Measurements from ENCODE around the gene PUDP. TPM values are rescaled to one million over a fixed set of nuclear protein-coding genes. Genes with fewer than 3 reads are reported as not detected.
"Not testable (repeated sequence)": the region's sequence is repeated elsewhere in the genome, so short reads cannot be mapped to it uniquely, and the experiment has no call there.

Gene PUDP
- total and polyA plus RNA-seq, 7 experiments from 2014 or later, result 6.2 to 16.5 (median 10.5) TPM

DNA sequence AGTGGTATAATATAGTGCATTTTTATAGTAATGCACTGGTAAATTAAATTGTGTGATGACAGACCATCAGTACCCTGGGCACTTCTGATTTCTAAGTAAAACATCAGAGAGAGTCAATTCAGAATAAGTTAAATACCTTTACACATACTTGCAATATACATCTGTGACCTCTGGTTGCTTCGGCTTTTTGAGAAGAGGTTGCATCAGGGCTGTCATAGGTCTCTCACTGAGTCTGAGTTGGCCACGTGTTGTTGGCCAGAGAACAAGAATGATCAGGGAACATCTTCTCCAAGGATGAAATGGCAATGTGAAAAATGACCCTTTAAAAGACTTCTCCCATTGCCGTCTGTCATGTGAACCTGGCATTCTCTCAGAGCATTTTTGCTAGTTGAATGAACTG is 36.9 kb upstream of the PUDP start:
- H3K27me3 ChIP-seq (ENCODE audit: control insufficient read depth in 2 of 2, insufficient read depth in 2 of 2, low read length in 2 of 2), result no peaks in the 10 kb centered on the region
- H3K4me1 Mint-ChIP-seq, result no peaks in the 10 kb centered on the region
- no peak overlapping the region for H3K4me3 ChIP-seq (ENCODE audit: low read length)
- H3K36me3 ChIP-seq (ENCODE audit: control insufficient read depth in 2 of 3, insufficient read depth in 3 of 3, low read length in 3 of 3), result no peaks in the 10 kb centered on the region
- ChIA-PET CTCF (no interaction called here), POLR2A (no interaction called here)
- DNase-seq (no peak), ATAC-seq (no peak)
- no peaks in the 10 kb centered on the region for H3K9me3 ChIP-seq (ENCODE audit: control insufficient read depth in 2 of 3, low read length in 3 of 3)
- H3K4me3 Mint-ChIP-seq, result no peak overlapping the region
- H3K4me1 ChIP-seq (ENCODE audit: control insufficient read depth in 2 of 2, insufficient read depth in 2 of 2, low read length in 2 of 2), result no peaks in the 10 kb centered on the region
- H3K27ac Mint-ChIP-seq, result no peak overlapping the region
- intact Hi-C loops (cut with micrococcal nuclease), result no loop called here
- H3K27me3 Mint-ChIP-seq, result no peaks in the 10 kb centered on the region
- no peak overlapping the region for H3K27ac ChIP-seq (ENCODE audit: low read depth, low read length)
- peaks cover 0 to 4% (median 0%) of the 10 kb centered on the region in 11 donors for H3K9me3 Mint-ChIP-seq
- peaks cover 0 to 8% (median 0%) of the 10 kb centered on the region in 5 donors for H3K36me3 Mint-ChIP-seq

- no peak for DNase-seq
- no peak overlapping the region for H3K4me3 Mint-ChIP-seq
- Histone ChIP-seq H3K4me3 (ENCODE audit: low read length) (no peak overlapping the region), H3K27ac (ENCODE audit: low read depth, low read length) (no peak overlapping the region), H3K4me1 (ENCODE audit: control insufficient read depth in 2 of 2, insufficient read depth in 2 of 2, low read length in 2 of 2) (no peaks in the 10 kb centered on the region), H3K36me3 (ENCODE audit: control insufficient read depth in 2 of 3, insufficient read depth in 3 of 3, low read length in 3 of 3) (no peaks in the 10 kb centered on the region), H3K9me3 (ENCODE audit: control insufficient read depth in 2 of 3, low read length in 3 of 3) (no peaks in the 10 kb centered on the region), H3K27me3 (ENCODE audit: control insufficient read depth in 2 of 2, insufficient read depth in 2 of 2, low read length in 2 of 2) (no peaks in the 10 kb centered on the region)
- no peaks in the 10 kb centered on the region for H3K27me3 Mint-ChIP-seq
- ChIA-PET CTCF (no interaction called here), POLR2A (no interaction called here)
- H3K36me3 Mint-ChIP-seq, result peaks cover 0 to 8% (median 0%) of the 10 kb centered on the region in 5 donors
- peaks cover 0 to 4% (median 0%) of the 10 kb centered on the region in 11 donors for H3K9me3 Mint-ChIP-seq
- ATAC-seq, result no peak
- H3K4me1 Mint-ChIP-seq, result no peaks in the 10 kb centered on the region
- H3K27ac Mint-ChIP-seq, result no peak overlapping the region
- intact Hi-C loops (cut with micrococcal nuclease), result no loop called here
These were observed 31.5 kb upstream of the PUDP start for GRCh38 chrX:7179446-7179845.

- intact Hi-C loops (cut with micrococcal nuclease); CTCF ChIA-PET; H3K27me3 Mint-ChIP-seq; H3K9me3 ChIP-seq (ENCODE audit: control insufficient read depth in 2 of 3, low read length in 3 of 3); H3K4me1 ChIP-seq (ENCODE audit: control insufficient read depth in 2 of 2, insufficient read depth in 2 of 2, low read length in 2 of 2); H3K36me3 ChIP-seq (ENCODE audit: control insufficient read depth in 2 of 3, insufficient read depth in 3 of 3, low read length in 3 of 3); POLR2A ChIA-PET; H3K27ac Mint-ChIP-seq; H3K4me3 ChIP-seq (ENCODE audit: low read length); H3K4me3 Mint-ChIP-seq; H3K36me3 Mint-ChIP-seq; H3K9me3 Mint-ChIP-seq; H3K27ac ChIP-seq (ENCODE audit: low read depth, low read length); DNase-seq; H3K27me3 ChIP-seq (ENCODE audit: control insufficient read depth in 2 of 2, insufficient read depth in 2 of 2, low read length in 2 of 2); ATAC-seq; H3K4me1 Mint-ChIP-seq: not testable (repeated sequence)
These were observed 30.9 kb upstream of the PUDP start for GRCh38 chrX:7178859-7179258.

- Mint-ChIP-seq H3K4me3 (no peak overlapping the region), H3K27me3 (no peaks in the 10 kb centered on the region), H3K27ac (no peak overlapping the region), H3K4me1 (no peaks in the 10 kb centered on the region), H3K36me3 (peaks cover 0 to 3% (median 0%) of the 10 kb centered on the region in 5 donors), H3K9me3 (peaks cover 0 to 2% (median 0%) of the 10 kb centered on the region in 11 donors)
- DNase-seq (peak in 4 of 9 donors; percentile 16 to 29 (median 21)), ATAC-seq (peak; percentile 32)
- Histone ChIP-seq H3K4me3 (ENCODE audit: low read length) (no peak overlapping the region), H3K9me3 (ENCODE audit: control insufficient read depth in 2 of 3, low read length in 3 of 3) (no peaks in the 10 kb centered on the region), H3K27ac (ENCODE audit: low read depth, low read length) (no peak overlapping the region), H3K4me1 (ENCODE audit: control insufficient read depth in 2 of 2, insufficient read depth in 2 of 2, low read length in 2 of 2) (no peaks in the 10 kb centered on the region), H3K36me3 (ENCODE audit: control insufficient read depth in 2 of 3, insufficient read depth in 3 of 3, low read length in 3 of 3) (no peaks in the 10 kb centered on the region), H3K27me3 (ENCODE audit: control insufficient read depth in 2 of 2, insufficient read depth in 2 of 2, low read length in 2 of 2) (no peaks in the 10 kb centered on the region)
- intact Hi-C loops (cut with micrococcal nuclease), result loop anchor here (1.0 to 5.0 kb wide), 3 partner anchors 39 to 1149 kb away; no protein-coding TSS in a partner anchor
- ChIA-PET POLR2A (no interaction called here), CTCF (interaction anchor here (0.6 to 1.2 kb wide), 3 partner anchors 97 to 1362 kb away, joined by 3 to 4 read pairs (median 3); no protein-coding TSS in a partner anchor)
These were observed 22.9 kb upstream of the PUDP start for GRCh38 chrX:7170898-7171297.

DNA sequence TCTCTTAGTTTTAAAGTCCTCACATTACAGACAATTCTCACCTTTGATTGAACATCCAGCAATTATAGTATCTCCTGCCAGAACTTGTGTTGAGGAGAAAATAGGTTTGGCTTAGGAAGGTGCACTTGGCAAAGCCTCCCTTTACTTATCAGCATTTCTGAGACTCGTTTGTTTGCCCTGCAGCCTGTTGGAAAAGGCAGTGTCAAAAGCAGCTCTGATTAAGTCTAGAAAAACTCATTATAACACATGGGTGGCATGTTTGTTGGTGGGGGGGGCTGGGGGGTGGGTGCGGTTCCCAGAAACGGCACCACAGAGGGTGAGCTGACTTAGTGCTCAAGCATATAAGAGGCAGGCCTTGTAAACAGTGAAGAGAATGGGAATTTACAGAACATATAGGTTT is 21.7 kb upstream of the PUDP start:
- intact Hi-C loops (cut with micrococcal nuclease), result loop anchor here in 1 of 2 donors (5.0 kb wide), 1 partner anchor 1147 kb away; no protein-coding TSS in a partner anchor
- Mint-ChIP-seq H3K4me1 (no peaks in the 10 kb centered on the region), H3K27ac (no peak overlapping the region), H3K36me3 (peaks cover 0 to 3% (median 0%) of the 10 kb centered on the region in 5 donors), H3K4me3 (no peak overlapping the region), H3K27me3 (no peaks in the 10 kb centered on the region), H3K9me3 (peaks cover 0 to 2% (median 0%) of the 10 kb centered on the region in 11 donors)
- Histone ChIP-seq H3K4me3 (ENCODE audit: low read length) (no peak overlapping the region), H3K9me3 (ENCODE audit: control insufficient read depth in 2 of 3, low read length in 3 of 3) (no peaks in the 10 kb centered on the region), H3K4me1 (ENCODE audit: control insufficient read depth in 2 of 2, insufficient read depth in 2 of 2, low read length in 2 of 2) (no peaks in the 10 kb centered on the region), H3K27me3 (ENCODE audit: control insufficient read depth in 2 of 2, insufficient read depth in 2 of 2, low read length in 2 of 2) (no peaks in the 10 kb centered on the region), H3K27ac (ENCODE audit: low read depth, low read length) (no peak overlapping the region), H3K36me3 (ENCODE audit: control insufficient read depth in 2 of 3, insufficient read depth in 3 of 3, low read length in 3 of 3) (no peaks in the 10 kb centered on the region)
- DNase-seq (no peak), ATAC-seq (no peak)
- POLR2A ChIA-PET, result no interaction called here
- CTCF ChIA-PET, result no interaction called here

GRCh38 chrX:7168371-7168770 is 20.4 kb upstream of the PUDP start:
- Mint-ChIP-seq H3K9me3 (peaks cover 0 to 2% (median 0%) of the 10 kb centered on the region in 11 donors), H3K27me3 (no peaks in the 10 kb centered on the region), H3K4me3 (no peak overlapping the region), H3K36me3 (no peaks in the 10 kb centered on the region), H3K27ac (no peak overlapping the region), H3K4me1 (no peaks in the 10 kb centered on the region)
- ChIA-PET CTCF (no interaction called here), POLR2A (no interaction called here)
- DNase-seq, result no peak
- no peaks in the 10 kb centered on the region for H3K27me3 ChIP-seq (ENCODE audit: control insufficient read depth in 2 of 2, insufficient read depth in 2 of 2, low read length in 2 of 2)
- no peak overlapping the region for H3K27ac ChIP-seq (ENCODE audit: low read depth, low read length)
- H3K4me1 ChIP-seq (ENCODE audit: control insufficient read depth in 2 of 2, insufficient read depth in 2 of 2, low read length in 2 of 2), result no peaks in the 10 kb centered on the region
- intact Hi-C loops (cut with micrococcal nuclease), result no loop called here
- ATAC-seq, result no peak
- no peaks in the 10 kb centered on the region for H3K36me3 ChIP-seq (ENCODE audit: control insufficient read depth in 2 of 3, insufficient read depth in 3 of 3, low read length in 3 of 3)
- H3K4me3 ChIP-seq (ENCODE audit: low read length), result no peak overlapping the region
- no peaks in the 10 kb centered on the region for H3K9me3 ChIP-seq (ENCODE audit: control insufficient read depth in 2 of 3, low read length in 3 of 3)

GRCh38 chrX:7164174-7164573 is 16.2 kb upstream of the PUDP start:
- peaks cover 0 to 2% (median 0%) of the 10 kb centered on the region in 7 donors for H3K4me1 Mint-ChIP-seq
- no peak for DNase-seq
- Histone ChIP-seq H3K27ac (ENCODE audit: low read depth, low read length) (no peak overlapping the region), H3K4me1 (ENCODE audit: control insufficient read depth in 2 of 2, insufficient read depth in 2 of 2, low read length in 2 of 2) (no peaks in the 10 kb centered on the region), H3K27me3 (ENCODE audit: control insufficient read depth in 2 of 2, insufficient read depth in 2 of 2, low read length in 2 of 2) (no peaks in the 10 kb centered on the region), H3K4me3 (ENCODE audit: low read length) (no peak overlapping the region), H3K9me3 (ENCODE audit: control insufficient read depth in 2 of 3, low read length in 3 of 3) (no peaks in the 10 kb centered on the region), H3K36me3 (ENCODE audit: control insufficient read depth in 2 of 3, insufficient read depth in 3 of 3, low read length in 3 of 3) (no peaks in the 10 kb centered on the region)
- intact Hi-C loops (cut with micrococcal nuclease), result no loop called here
- ATAC-seq, result no peak
- H3K36me3 Mint-ChIP-seq, result no peaks in the 10 kb centered on the region
- ChIA-PET POLR2A (interaction anchor here (0.6 kb wide), 1 partner anchor 9 kb away, joined by 5 read pairs; no protein-coding TSS in a partner anchor), CTCF (no interaction called here)
- peaks cover 0 to 1% (median 0%) of the 10 kb centered on the region in 11 donors for H3K9me3 Mint-ChIP-seq
- no peak overlapping the region for H3K4me3 Mint-ChIP-seq
- no peaks in the 10 kb centered on the region for H3K27me3 Mint-ChIP-seq
- H3K27ac Mint-ChIP-seq, result no peak overlapping the region

All from naive thymus-derived CD4-positive, alpha-beta T cell (primary cell).